NCI-H345 treated with DMSO at 0.1 percent for 48 hours (cell line): ENCODE measurements around the gene PPP2R3B.
"Not testable (repeated sequence)": the region's sequence is repeated elsewhere in the genome, so short reads cannot be mapped to it uniquely, and the experiment has no call there.

Experiments used
- DNase-seq: peaks from one replicate; lab custom pipeline; 2025; ENCODE audit not compliant: unreplicated experiment; lab: John Stamatoyannopoulos, UW

The PPP2R3B gene

GRCh38 chrX:338836-339400, 47.8 kb downstream of the PPP2R3B start:
- no peak for DNase-seq

GRCh38 chrX:338281-338835, 48.3 kb downstream of the PPP2R3B start:
- DNase-seq, result no peak

DNA sequence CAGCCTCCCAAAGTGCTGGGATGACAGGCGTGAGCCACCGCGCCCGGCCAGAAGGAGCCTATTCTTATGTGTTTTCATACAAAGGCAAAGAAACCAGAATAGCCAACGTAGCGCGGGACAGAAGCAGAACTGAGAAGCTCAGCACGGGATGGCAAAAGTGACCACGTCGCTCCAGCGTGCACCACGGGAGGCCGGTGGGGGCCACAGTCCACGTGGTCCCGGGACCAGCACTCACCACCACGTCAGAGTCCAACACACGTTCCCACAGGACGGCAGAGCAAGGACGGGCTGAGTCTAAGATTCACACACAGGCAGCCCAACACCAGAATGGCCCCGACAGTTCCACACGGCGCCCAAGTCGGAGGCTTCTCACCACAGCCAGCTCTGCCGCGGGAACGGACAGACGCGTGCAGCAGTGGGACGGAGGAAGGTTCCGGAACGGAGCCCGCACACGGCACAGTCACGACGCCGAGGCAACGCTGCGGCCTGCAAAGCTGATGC, 49.3 kb downstream of the PPP2R3B start:
- DNase-seq, result no peak

GRCh38 chrX:336227-336626, 50.5 kb downstream of the PPP2R3B start:
- no peak for DNase-seq

DNA sequence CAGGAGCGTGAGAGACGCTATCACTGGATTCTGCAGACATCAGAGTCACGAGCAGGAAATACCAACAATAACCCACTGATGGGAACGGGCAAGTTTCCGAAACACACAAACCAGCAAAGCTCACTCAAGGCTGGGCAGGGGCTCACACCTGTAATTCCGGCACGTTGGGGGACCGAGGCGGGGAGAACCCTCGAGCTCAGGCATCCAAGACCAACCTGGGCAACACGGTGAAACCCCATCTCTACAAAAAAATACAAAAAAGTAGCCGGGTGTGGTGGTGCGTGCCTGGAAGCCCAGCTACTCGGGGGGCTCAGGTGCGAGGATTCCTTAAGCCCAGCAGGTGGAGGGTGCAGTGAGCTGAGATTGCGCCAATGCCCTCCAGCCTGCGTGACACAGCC, 51.0 kb downstream of the PPP2R3B start:
- no peak for DNase-seq

DNA sequence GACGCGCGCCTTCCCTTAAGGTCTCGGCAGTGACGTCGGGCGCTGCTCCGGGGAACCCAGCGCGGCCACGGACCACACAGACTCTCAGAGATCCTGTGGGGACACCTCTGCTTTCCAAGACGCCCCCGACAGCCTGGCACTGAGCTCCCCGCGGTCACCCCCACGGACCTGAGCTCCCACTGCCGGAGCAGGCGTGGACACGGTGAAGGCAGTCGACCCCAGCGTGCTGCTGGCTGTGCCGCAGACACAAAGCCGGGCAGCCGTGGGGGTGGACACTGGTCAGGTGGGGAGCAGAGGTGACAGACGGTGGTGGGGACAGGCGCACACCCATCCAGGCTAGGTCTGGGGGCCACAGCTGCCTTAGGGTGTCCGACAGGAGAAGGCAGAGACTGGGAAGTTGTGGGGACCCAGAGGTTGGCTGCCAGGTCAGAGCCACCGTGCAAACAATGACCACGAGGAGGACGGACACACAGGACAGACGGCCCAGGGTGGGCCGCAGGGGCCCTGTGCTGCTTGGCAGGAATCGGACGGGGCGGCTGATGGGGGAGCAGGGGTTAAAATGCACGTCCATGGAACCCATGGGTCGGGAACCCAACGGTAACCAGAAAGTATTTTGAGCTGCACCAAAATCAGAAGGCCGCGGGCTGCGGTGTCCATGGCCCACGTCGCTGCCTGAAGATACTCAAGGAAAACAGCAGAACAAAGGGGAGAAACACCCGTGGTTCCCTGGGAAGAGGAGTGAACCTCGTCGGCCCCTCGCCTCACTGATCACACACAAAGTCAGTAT, 51.5 kb downstream of the PPP2R3B start:
- no peak for DNase-seq

GRCh38 chrX:334331-334891, 52.3 kb downstream of the PPP2R3B start:
- no peak for DNase-seq

GRCh38 chrX:333611-334311, 52.9 kb downstream of the PPP2R3B start:
- DNase-seq, result no peak

GRCh38 chrX:332916-333610, 53.6 kb downstream of the PPP2R3B start:
- DNase-seq, result no peak

DNA sequence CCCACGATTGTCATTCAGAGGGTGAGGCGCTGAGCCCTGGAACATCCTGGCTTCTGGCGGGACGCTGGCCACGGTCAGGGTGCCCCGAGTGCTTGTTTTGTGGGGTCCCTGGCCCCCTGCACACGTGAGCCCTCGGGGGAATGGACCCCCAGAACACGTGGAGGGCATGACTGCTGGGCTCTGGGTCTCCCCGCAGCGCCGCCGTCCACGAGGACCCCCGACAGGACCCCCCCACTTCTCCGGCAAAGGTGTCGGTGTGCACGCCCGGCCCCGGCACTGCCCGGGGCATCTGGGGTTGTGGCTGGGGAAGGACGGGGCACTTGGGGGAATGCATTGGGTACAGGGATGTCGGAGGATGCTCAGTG, 54.2 kb downstream of the PPP2R3B start:
- DNase-seq, result no peak

DNA sequence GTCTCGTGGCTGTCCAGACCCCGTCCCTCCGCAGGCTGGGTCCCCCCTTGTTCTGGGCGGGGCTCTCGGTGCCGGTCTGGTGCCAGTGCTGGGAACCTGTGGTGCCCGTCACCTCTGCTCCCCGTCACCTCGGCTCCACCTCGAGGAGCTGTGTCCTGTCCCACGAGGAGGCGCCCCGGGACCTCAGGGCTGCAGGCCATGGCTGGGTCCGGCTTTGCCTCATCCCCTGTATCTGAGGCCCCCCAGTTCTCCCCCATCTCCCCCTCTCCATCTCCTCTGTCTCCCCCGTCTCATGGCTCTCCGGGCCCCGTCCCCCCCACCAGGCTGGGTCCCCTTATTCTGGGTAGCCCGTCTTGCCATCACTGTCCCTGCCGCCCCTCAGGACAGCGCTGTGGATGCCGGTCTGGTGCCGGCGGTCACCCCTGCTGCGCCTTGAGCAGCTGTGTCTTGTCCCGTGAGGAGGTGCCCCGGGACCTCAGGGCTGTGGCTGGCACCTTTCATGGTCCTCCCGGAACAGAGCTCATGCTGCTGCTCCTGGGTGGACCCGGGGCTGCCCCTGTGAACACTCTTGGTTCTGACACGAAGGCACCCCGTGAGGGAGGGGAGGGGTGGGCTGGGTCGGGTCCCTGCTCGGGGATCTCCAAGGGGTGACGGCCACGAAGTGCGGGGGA, 54.7 kb downstream of the PPP2R3B start:
- DNase-seq, result no peak

DNA sequence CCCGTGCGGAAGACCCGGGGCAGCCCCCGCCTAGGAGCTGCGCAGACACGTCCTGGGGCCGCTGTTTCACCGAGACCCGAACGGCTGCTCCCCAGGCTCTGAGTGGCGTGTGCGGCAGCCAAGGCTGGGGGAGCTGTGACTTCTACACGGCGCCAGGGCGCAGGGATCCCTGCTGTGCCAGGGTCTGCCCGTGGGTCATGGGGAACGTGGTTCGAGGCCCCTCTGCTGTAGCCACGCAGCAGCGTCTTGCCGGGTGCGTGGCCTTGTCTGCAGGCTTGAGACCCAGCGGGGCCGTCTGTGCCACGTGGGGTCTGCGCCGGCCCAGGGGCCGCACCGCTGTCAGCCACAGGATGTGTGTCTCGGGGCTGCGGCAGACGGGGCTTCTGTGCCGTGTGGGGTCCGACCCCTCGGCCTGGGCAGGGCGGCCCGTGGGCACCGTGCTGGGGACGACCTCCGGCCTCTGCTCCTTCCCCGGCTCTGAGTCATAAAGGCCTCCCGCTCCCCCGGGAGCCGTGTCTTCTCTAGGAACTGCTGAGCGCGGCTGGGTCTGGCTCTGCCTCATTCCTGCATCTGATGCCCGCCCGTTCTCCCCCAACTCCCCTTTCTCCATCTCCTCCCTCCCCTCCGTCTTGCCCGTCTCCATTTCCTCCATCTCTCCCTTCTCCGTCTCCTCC, 55.4 kb downstream of the PPP2R3B start:
- no peak for DNase-seq

- no peak for DNase-seq
These were observed 56.0 kb downstream of the PPP2R3B start for GRCh38 chrX:330726-331150.

- DNase-seq, result not testable (repeated sequence)
These were observed 56.5 kb downstream of the PPP2R3B start for GRCh38 chrX:330141-330725.

DNA sequence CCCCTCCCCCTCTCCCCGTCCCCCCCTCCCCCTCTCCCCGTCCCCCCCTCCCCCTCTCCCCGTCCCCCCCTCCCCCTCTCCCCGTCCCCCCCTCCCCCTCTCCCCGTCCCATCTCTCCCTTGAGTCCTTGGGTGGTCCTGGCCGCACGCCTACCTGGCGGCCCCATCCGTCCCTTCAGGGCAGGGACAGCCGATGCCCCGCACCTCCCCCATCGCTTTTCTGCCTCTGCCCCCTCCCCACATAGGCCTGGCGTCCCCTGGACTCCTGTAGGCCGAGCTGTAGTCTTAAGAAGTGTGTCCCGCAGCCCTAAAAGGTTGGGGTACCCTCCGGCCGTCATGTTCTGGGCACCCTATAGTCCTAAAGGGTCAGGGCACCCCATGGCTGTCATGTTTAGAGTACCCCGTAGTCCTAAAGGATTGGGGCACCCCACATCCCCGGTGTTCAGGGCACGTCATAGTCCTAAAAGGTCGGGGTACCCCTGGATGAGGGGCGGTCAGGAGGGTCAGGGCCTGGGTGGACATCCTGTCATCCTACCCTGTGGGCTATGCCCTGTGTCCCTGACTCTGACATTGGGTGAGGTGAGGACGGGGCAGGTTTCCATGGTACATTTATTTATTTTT, 57.3 kb downstream of the PPP2R3B start:
- no peak for DNase-seq

DNA sequence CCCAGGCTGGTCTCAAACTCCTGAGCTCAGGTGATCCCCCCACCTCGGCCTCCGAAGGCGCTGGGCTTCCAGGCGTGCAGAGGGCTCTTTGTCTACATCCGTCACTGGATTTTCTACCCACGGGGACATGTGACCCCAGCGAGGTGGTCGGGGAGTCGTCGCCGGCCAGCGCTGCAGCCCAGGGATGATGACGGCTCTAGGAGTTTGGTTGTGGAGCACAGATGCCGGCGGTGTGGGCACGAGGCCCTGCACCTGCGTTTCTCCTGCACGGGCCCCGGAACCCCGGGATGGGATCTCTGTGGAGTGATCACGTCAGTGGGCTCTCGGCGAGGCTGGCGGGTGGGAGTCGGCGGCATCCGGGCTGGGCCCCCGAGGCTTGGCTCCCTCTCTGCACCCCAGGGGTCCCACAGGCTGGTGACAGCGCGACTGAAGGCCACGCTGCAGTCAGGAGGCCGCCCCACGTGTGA, 59.0 kb downstream of the PPP2R3B start:
- DNase-seq, result no peak

DNA sequence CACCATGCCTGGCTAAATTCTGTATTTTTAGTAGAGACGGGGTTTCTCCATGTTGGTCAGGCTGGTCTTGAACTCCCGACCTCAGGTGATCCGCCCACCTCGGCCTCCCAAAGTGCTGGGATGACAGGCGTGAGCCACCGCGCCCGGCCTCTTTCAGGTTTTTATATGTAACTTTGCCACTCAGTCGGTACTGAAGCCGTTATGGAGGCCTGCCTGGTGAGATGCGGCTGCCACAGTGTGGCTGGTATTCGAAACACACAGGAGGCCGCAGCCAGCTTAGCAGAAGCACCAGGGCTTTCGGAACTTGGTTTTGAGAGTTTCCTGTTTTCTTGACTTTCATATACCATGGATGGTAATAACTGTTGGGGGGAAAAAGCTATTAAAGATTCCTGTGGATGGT, 62.0 kb downstream of the PPP2R3B start:
- DNase-seq, result not testable (repeated sequence)

GRCh38 chrX:323721-324628, 62.7 kb downstream of the PPP2R3B start:
- DNase-seq, result no peak
